ENCODE data around the gene E2F4.
A peak's percentile ranks its signal among the peaks of the same experiment; 100 is the strongest.

The E2F4 gene

DNA sequence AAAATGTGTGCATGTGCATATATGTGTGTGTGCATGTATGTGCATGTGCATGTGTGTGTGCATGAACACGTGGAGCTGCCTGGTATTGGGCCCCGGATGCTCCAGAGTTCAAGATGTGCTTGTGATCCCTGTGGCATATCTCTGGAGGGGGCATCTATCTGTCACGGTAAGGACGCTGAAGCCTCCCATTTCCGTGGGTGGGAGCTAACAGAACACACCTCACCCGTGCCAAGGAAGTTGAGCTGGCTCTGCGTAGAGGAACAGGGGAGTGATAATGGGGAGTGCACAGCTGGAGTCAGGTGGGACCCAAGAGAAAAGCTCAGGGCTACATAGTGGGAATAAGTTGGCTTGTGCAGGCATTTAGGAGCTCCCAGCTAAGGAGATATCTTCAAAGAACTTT is 19.7 kb downstream of the E2F4 start:
- no peak for DNase-seq

DNA sequence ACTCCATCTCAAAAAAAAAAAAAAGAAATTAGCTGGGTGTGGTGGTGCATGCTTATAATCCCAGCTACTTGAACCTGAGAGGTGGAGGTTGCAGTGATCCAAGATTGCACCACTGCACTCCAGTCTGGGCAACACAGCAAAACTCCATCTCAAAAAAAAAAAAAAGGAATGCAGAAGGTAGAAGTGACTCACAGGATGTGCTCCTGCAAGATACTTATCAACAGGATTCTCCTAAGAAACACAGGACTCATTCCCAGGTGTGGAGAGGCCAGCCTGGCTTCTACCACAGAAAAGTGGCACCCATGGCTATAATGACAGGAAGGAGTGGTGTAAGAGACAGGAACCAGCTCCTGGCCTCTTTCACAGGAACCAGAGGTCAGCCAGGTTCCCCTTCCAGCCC is 20.8 kb downstream of the E2F4 start:
- DNase-seq: no peak

DNA sequence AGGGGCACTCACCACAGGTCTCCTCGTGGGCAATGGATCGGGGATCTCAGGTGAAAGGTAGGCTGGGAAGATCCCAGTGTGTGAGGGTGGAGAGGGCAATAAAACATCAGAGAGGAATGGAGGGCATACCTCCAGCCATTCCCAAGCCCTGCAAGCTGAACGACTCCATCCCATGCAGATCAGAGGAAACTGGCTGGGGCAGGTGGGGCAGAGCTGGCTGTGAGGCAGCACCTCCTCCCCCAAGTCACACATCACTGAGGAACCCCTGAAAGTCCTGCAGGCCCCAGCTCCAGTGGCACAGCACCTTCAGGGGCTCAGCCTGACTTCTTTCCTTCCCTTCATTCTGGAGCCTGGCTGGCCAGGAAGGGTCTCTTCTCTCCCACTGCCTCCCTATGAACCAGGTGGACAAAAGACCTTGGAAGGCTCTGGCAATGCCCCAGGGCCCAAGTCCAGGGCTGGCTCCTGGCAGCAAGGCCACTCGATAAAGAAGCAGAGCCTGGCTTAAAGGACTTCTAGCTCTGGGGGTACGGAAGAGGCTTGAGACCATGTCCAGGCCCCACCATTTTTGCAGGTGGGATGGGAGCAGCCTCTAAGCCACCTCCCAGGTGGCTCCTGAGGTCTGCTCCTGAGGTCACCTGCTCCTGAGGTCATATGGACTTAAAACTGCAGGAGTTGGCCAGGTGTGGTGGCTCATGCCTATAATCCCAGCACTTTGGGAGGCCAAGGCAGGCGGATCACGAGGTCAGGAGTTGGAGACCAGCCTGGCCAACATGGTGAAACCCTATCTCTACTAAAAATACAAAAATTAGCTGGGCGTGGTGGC is 21.5 kb downstream of the E2F4 start:
- DNase-seq: no peak

DNA sequence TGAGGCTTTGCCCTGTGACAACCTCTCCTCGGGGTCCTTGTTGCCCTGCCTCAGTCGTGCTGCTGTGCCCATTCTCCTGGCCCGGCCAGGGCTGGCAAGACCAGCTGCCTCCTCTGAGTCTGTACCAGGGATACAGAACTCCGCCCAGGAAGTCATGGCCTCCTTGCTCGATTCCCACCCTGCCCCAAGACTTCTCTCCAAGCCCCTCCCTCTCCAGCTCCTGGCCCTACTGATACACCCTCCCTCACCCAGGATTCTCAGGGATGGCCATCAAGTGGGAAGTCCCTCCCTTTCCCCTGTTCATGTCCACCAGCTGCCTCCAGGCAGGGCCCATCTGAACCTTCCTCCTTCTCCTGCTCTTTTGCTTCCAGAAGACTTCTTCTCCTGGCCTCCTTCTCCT is 23.8 kb downstream of the E2F4 start:
- DNase-seq: no peak

DNA sequence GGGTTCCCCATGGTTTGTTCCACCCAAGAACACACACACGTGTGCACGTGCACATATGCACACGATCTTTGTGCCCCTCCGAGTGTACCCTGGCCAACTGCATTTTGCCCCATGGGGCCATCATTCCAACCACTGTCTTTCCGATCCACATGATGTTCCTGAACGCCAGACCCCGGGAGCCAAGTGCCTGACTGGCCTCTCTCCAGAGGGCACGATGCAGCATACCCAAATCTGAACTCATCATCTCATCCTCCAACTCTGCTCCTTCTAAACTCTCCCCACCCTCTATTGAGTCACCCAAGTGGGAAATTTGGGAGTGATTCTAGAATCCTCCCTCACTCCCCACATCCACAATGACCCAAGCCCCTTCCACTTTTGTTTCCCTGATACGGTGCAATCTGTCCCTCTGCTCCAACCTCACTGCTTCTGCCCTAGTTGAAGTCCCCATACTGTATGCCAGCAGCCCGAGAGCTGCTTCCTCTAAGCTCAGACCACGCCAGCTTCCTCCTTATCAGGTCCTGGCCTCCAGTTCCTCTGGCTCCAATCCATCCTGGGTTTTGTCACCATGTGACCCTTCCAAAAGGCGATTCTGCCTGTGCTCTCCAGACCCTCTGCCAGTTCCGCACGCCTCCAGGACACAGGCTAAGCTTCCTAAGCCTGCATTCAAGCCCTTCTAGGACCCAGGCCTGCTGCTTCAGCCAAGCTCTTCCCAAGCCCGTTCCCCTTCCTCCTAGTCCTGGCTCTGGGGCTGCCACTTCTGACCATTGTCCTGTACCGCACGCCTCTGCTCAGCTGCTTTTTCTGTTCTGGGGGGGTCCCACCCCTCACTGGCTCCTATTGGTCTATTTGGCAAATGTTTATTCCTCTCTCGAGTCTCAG is 24.9 kb downstream of the E2F4 start:
- DNase-seq: no peak

DNA sequence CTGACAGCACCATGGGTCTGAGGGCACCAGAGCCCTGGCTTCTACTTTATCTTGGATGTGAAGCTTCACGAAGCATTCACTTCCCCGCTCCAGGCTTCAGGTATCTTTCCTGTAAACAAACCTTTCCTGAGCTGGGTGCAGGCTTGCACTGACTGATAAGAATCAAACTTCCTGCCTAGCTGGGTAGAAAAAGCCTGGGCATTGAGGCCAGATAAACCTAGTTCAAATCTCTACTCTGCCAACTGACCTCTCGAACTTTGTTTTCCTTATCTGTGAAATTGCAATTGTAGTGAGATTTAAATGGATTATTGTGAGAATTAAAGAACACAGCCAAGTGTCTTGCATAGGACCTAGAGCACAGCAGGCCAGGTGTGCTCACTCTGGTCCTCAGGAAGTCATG is 32.0 kb downstream of the E2F4 start:
- DNase-seq: no peak

DNA sequence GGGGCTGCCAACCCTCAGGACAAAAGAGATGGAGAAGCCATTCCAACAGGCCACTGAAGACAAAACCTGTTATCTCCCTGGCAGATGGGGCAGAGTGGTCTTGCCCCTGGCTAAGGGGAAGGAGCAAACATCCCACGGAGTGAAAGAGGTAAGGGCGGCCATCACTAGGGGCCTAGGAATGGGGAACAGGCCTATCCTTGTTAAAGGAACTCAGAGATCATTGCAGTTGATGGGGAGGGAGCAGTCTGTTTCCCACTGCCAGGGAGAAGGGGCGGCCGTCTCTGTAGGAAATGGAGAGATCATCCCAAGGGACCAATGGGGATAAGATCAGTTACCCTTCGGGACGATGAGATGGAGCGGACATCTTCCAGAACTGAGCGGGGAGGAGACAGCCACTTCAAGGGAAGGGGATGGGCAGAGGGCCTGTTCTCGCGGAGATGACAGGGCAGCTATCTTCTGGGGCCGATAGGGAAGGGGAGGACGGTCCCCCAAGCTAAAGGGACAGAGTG is 34.4 kb downstream of the E2F4 start:
- DNase-seq: no peak

DNA sequence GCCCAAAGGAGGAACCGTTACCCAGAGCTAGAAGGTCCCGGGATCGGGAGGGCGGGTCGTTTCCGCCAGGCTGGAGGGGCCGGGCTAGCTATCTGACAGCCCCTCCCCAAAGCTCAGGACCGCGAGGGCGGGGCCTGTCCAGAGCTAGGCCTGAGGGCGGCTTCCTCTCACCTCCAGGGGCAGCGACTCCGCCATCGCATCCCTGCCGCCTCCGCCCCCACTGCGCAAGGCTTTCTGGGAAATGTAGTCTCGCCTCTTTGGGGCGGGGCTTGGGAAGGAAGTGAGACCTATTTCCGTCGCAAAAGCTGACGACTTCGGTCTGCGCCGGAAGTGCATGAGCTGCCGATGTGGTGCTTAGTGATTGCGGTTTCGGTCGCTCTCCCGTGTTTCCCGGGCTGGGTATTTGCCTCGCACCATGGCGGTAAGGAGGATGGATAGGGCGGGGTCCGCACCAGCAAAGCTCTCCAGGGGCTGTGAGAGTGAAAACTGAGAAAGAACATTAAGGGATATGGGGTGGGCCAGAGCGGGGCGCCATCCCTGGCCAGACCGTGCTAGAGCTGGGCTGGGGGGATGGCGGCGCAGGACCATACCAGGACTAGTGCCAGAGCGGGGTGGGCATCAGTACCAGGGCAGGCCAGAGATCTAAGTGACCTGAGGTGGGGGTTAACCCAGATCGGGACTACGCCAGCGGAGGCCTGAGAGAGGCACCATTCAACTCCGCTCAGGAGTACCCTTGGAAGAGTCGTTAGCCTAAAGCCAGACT is 35.0 kb downstream of the E2F4 start, which contains the start of gene TMEM208:
TSS of gene TMEM208 (plus strand) at position 327 of the 763 bp plus-strand sequence. CDS start at position 416, 89 bp downstream.
- DNase-seq: peak; percentile 94

DNA sequence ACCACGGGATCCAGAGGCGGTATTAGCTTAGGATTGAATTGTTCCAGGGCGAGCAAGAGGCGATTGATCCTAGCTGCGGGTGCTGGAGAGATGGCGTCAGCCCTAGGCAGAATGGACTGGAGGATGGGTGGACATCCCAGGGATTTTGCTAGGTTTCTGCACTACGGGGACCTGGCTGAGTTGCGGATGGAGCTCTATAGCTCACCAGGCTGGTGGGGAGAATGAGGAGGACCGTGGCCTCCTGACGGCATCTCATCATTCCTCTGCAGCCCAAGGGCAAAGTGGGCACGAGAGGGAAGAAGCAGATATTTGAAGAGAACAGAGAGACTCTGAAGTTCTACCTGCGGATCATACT is 35.6 kb downstream of the E2F4 start:
- no peak for DNase-seq

DNA sequence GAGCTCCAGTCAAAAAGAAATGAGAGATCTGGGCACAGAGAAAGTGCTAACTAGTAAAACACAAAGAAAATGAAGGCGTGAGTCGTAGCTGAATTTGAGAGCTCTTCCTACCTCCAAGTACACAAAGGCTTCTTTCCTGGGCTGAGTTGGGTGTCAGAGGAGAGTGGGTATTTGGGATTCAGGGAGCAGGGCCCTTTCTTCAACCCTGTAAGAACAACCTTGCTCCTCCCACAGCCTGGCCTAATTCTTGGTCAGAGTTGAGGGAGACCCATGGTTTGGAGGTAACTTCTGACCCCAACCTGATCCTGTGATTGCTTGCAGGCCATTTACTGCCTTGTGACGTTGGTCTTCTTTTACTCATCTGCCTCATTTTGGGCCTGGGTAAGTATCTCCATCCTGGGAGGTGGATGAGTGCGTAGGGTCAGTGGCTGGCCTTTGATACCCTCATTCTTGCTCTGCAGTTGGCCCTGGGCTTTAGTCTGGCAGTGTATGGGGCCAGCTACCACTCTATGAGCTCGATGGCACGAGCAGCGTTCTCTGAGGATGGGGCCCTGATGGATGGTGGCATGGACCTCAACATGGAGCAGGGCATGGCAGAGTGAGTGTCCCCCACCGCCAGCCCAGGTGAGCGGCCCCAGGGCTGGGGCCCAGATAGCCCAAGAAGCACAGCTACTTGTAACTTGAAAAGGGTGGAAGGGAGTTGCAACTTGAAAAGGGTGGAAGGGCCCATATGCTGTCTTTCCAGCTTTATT is 36.3 kb downstream of the E2F4 start:
- no peak for DNase-seq

DNA sequence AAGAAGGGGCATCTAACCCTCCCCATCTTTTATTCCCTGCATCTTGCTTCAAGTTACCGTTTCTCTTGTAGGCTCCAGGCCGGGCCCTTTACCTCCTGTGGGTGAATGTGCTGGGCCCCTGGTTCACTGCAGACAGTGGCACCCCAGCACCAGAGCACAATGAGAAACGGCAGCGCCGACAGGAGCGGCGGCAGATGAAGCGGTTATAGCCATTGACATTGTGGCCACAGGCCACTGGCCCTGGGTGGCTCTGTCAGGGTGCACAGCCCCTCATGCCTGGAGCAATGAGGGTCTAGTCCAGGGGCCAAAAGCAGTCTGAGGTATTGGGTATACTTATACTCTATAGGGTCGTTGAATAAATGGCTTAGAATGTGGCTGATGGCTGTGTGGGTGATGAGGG is 37.0 kb downstream of the E2F4 start:
- DNase-seq: no peak

DNA sequence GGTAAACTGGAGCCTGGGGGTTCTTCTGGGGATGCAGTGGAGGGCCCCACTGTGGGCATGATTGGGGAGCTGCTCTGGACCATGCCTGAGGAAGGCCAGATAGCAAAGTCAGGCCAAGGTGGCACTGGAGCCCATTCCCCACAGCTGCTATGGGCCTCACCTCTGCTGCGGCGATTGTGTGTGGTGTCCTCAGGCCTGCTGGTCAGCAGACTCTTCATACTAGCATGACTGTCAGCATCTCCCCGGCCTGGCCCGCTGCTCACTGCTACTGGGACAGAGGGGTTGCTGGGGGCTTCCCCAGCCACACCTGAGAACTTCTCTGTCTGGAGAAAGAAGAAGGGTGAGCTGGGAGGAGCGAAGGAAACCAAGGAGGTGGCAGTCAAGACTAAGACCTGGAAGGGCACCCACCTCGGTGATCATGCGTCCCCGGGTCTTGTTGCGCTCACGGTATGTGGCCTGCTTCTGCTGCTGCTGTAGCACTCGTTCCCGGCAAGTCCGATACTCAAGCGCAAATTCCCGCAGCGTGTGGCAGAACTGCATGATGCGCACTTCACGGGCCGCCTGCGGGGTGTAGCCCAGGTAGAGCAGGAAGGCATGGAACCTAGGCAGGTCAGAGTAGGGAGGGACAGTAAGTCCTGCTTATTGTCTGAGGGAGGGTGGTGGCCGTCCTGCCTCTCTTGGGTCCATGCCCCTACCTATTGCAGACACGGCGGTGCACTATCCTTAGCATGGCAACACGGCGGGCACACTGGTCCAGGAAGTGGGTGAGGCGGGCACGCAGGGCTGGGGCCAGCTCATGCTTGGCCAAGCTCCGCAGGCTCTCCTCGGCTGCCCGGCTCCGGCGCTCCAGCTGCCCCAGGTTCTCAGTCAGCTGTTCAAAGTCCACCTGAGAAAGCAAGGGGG is 38.2 kb downstream of the E2F4 start:
- DNase-seq: no peak

DNA sequence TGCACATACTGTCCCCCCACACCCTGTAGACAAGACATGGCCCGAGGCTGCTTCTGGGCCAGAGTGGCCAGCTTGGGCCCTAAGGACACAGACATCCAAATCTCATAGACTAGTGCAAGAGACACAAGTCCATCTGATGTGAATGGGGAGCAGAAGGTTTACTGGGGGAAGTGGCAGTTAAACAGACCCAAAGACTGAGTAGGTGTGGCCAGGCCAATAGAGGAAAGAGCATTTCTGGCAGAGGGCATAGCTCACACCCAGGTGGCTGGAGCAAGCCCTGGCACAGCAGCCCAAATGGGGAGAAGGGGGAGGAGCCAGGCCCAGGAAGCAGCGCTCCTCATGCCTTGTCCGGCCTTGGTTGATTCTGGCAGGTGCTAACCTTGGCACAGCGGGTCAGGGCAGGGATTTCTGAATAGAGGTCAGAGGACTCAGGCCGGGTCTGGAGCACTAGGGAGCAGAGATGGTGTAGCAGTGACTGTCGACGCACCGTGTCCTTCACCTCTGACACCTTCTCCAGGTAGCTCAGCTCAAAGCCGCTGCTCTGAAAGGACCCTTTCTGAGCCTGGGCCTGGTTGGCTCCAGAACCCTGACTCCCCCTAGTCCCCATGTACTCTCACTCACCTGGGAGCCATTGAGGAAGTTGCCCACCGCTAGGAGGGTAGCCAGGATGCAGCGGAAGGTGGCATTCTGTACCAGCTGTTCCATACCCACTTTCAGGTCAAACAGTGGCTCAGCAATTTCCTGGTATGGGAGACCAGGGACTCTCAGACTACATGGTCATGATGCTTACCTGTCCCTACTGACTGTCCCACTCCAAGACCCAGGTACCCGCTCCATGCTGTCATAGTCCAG is 39.1 kb downstream of the E2F4 start:
- no peak for DNase-seq

DNA sequence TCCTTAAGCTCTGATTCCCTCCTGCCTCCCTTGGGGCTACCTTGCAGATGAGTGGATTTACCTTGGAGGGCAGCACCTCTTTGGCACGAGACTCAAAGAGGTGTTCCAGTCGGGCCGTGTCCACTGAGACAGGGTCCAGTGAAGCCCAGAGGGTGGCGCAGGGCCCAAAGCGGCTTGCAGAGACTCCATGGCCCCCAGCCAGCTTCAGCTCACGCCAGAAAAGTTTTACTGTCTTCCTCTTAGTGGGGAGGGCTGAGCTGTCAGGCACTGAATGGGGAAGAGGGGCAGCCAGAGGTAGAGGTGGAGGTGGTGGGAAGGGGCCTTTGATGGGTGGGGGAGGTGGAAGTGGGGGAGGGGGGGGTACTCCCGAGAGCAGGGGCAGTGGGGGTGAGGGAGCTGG is 41.6 kb downstream of the E2F4 start:
- no peak for DNase-seq

DNA sequence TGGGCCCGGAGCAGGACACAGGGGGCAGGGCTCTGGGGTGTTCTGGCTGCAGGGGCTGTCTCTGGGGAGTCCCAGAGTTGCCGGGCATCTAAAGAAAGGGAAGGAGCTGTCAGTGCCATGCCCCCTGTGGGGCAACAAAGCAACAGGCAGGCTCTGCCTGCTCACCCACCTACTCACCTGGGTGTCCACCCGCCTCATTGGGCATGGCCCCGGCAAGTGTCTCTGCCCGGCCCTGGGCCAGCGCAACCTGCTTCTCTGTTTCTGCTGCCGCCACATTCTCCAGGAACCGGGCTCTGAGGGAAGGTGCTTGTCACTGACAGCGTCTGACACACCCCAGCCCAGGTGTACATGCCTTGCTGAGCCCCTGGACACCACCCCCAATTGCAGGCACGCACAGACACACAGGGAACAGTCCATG is 42.2 kb downstream of the E2F4 start:
- DNase-seq: no peak

DNA sequence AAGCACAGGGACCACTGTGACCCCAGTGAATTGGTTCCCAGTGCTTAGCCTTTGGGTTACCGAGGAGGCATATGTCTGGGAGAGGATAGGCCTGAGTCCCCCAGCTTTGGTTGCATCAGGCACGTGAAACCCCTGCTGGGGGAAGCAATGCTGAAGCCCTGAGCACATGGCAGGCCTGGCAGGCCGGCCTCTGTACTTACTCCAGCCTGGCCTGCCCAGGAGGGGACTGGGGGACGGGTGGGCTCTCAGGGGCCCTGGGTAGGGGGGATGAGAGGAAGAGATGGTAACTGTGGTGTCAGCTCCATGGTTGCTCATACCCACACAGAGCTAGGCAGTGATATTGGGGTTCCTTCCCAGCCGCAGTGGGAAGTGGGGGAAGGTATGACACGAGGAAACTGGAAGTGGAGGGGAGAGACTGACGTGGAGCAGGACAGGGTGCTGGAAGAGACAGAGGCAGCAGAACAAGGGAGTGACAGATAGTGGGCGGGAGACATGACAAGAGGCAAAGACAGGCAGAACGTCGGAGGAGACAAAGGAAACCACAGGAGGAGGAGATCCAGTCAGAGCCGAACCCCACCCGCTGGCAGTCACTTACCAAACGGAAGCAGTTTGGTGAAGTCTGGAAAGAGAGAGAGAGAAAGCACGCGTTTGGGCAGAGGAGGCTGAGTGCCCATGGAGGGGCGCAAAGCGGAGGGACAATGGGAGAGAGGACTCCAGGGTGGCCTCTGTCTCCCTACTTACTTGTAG is 44.0 kb downstream of the E2F4 start:
- DNase-seq: no peak

DNA sequence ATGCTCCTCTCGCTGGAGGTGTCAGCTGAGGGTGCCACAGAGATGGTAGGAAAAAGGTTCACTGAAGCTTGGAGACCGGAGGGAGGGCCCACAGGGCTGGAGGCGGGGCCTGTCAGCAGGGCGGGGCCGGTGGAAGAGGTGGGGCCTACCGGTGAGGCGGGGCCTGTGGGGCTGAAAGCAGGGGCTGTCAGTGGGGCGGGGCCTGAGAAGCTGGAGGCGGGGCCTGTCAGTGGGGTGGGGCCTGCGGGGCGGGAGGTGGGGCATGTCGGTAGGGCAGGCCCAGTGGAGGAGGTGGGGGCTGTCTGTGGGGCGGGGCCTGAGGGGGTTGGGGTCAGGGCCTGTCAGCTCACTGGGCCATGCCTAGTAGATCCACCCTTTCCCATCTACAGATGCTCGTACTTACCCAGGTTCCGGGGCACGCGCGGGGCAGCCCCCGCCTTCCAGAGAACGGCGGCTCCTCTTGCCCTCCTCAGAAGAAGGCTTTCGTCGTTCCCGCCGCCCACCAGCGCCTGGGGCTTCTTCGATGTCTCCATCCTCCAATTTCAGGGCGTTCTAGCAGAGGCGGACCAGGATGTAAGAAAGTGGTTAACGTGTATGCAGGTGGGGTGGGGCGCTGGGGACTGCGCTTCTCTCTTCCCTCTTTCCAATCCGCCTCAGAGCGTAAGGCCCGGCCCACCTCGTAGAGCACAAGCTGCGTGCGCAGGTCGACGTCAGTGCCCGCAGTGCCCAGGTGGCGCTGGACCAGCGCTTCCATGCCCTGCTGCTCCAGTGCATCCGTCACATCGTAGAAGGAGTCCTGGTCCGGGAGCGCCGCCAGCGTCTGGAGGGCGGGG is 44.8 kb downstream of the E2F4 start:
- no peak for DNase-seq

Measured in NCI-H510A treated with DMSO at 0.1 percent for 48 hours (cell line).